ENCODE data around the gene MAP1LC3B.

The MAP1LC3B gene

DNA sequence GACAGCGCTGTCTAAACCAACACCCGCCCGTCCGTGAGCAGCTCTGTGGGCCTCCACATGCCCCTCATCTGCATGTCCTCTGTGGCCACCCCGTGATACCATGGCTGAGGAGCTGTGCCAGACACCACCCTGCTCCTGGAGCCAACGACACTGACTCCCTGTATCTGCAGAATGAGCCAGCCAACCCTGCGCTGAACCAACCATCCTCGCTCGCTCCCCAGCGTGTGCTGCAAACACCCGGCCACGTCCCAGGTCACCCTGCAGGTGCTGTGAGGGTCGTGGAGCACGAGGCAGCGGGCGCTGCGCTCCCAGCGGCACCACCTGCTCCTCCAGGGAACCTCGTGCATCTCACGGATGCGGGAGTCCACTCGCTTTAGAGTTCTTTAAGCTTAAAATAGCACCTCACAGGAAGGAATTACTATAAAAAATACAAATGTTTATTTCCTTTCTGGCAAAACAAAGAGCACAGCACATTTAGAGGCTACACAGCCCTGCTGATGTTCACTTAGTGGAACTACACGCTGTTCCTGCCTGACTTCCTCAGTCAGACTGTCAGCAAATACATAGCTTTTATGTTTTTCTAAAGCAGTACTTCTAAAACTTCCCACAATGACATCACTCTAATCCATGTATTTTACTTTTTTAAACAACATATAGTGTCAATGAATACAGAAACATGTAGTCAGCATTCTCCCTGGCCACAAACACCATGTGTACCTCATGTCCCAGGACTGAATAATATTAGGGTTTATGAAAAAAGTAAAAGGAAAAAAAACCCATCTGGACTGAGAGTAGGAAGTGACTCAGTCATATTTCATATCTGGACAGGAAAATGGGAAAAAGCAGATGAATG, 43.5 kb downstream of the MAP1LC3B start:
- no peak for DNase-seq

DNA sequence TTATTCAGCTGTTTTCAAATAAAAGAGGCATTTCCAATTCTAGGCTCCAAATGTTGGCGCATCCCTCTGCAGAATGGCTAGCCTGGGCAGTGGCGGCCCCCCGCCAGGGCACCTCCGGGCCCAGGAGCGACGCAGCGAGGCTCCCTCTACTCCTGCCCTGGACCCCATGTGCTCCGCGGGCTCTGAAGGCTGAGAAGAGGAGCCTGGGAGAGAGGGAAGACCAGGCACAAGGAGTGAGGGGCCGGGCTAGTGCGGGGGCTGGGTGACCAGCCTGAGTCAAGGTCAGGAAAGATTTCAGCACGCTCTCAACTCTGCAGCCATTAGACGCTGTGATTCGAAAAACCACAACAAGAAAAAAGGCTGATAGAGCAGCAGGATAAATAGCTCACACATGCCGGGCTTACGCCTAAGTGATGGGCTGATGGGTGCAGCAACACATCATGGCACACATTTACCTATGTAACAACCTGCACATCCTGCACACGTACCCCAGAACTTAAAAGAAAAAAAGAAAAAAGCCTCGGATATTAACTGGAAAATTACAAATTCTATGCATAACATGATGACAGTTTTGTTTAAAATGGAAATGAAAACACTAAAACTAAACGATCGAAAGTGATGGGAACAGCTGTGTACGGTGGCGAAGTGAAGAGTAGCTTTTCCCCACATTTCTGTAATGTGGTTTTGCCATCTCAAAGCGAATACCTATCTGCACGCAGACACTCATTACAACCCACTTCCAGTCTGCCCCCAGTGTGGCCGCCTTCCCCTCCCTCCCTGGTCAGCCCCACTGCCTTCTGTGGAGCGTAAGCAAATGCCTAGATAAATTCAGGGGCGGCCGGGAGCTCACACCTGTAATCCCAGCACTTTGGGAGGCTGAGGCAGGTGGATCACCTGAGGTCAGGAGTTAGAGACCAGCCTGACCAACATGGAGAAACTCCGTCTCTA, 44.4 kb downstream of the MAP1LC3B start:
- DNase-seq: no peak

GRCh38 chr16:87437327-87437726, 45.2 kb downstream of the MAP1LC3B start:
- no peak for DNase-seq

GRCh38 chr16:87437911-87438610, 45.9 kb downstream of the MAP1LC3B start:
- DNase-seq: no peak

DNA sequence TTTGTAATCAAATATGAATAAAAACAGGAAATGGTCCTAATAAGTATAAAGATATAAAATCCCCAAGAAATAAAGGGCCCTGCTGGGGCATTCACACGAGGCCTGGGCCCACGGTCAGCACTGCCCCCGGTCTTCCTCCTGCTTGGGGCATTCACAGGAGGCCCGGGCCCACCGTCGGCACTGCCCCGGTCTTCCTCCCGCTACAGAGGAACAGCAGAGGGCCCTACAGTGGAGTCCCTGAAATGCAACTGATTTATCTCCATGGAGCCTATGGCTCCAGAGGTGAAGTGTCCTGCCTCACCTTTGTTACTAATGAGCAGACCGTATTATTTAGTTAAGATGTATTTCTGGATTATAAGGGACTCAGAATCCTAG, 46.5 kb downstream of the MAP1LC3B start:
- no peak for DNase-seq

DNA sequence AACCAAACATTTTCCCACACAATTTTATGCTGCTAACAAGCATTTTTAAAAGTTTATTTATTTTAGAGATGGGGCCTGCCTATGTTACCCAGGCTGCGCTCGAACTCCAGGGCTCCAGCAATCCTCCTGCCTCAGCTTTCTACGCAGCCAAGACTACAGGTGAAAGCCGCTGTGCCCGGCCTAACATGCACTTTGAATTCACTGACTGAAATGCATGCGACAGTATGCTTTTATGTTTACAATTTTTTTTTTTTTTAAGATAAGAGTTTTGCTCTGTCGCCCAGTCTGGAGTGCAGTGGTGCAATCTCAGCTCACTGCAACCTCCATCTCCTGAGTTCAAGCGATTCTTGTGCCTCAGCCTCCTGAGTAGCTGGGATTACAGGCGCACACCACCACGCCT, 47.8 kb downstream of the MAP1LC3B start:
- DNase-seq: no peak

DNA sequence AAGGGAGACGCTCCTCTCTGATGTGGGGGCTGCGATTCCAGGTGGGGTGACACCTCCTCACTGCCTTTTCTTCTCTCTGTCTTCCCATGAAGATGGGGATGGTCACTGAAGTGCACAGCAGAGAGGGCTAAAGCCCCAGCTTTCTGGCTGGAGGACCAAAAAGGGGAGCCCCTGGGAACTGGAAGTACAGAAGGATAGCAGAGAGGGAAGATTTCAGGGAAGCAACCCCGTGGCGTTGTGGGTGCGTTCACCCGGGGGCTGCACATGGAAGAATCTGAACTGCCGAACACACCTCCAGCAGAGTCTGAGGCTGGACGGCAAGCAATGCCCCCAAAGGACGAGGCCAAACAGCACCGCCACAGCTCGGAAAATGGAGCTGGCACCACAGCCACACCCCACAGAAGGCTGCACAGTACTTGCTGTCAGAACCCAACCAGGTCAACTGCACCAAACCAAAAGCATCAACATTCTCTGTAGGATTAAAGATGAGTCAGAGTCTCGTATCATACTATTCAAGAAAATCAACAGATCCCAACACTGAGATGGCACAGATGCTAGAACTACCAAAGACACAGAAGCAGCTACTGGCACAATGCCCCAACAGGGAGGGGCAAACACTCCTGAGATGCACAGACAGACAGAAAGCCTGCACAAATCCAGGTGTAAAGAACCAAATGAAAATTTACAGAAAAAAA, 49.9 kb downstream of the MAP1LC3B start:
- DNase-seq: no peak

GRCh38 chr16:87442581-87442966, 50.4 kb downstream of the MAP1LC3B start:
- DNase-seq: no peak

DNA sequence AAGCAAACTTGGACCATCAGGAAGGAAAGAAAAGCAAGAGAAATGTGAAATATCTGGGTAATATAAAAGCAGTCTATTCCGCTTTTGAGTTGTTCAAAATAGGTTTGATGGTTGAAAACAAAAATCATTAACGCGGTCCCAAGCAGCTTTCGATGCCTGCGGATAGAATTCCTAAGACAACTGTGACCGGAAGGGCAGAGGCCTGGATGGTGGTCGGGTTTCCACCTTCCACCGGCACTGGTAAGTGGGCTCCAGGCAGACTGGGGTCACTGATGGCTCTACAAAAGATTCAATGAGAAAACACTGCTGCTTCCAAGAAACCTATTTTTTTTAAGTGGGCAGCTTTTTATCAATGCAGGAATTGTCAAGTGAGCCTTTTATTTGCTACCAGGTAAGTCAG, 50.9 kb downstream of the MAP1LC3B start:
- no peak for DNase-seq

DNA sequence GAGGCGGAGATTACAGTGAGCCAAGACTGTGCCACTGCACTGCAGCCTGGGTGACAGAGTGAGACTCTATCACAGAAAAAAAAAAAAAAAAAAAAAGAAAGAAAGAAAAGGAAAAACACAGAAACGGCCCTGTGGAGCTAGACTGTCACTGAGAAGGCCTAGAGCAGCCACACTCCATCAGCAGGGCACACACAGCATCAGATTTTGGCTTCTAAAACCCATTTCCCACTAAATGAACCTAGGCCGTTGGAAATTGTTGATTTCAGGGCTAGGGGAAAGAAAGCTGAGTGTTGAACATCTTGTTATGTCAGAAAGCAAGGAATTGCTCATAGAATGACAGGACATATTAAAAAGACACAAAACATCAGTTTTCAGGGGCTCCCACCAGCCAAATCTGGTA, 51.8 kb downstream of the MAP1LC3B start:
- DNase-seq: no peak

DNA sequence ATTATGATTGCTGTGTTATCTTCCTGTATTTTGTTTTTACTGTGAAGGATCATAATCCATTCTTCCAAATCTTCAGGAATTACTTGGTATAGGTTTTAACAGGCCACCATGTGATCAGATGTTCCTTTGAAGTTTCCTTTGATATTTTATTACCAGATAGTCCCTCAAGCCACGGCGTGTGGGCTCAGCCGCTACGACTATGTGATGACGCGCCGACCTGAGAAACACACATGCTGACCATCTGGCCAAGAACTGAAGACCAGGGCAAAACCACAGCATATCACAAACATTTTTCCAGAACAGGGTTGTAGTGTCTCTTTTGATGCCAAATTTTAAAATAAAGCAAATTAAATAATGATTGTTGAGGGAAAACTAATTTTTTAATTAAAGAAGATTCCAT, 53.4 kb downstream of the MAP1LC3B start:
- DNase-seq: no peak

DNA sequence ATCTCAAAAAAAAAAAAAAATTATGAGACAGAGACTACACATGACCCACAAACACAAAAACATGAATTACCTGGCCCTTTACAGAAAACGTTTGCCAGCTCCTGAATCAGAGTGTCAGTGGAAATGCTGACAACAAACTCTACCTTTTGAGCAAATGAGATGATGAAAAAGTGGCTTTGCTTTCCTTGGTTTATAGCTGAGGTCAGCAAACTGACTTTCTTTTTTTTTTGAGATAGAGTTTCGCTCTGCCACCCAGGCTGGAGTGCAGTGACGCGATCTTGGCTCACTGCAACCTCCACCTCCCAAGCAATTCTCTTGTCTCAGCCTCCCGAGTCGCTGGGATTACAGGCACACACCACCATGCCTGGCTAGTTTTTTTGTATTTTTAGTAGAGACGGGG, 54.3 kb downstream of the MAP1LC3B start:
- no peak for DNase-seq

DNA sequence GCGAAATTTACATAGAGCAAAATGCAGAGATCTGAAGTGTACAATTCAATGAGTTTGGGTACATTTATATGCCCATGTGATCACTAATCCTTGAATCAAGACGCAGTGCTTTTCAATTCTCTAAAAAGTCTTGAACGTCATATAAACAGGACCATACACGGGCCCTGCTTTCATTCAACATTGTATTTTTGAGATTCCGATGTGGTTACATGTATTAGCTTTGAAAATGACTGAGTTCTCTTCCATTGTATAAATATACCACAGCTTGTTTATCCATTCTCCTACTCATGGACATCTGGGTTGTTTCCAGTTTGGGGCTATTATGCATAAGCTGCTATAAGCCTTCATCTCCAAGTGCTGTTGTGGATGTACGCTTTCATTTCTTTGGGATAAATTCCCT, 55.2 kb downstream of the MAP1LC3B start:
- DNase-seq: no peak

DNA sequence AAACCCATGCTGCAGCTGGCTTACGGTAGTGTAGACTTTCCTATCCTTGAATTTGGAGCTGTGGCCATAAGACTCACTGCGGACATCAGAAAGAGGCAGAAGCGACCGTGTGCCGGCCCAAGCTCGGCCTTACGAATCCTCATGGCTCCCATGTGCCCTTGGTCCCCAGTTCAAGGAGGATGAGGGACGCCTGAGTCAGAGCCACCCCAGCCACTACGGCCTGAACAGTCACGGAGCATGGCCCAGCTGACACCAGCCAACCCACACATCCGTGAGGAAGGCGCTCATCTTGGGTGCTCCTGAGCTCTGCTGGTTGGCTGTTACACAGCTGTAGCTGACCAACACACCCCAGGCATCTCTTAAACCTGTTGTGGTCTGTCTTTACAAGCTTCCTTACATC, 56.7 kb downstream of the MAP1LC3B start:
- DNase-seq: no peak

- no peak for DNase-seq
These were observed 59.6 kb downstream of the MAP1LC3B start for GRCh38 chr16:87451563-87452210.

GRCh38 chr16:87453326-87453725, 61.2 kb downstream of the MAP1LC3B start:
- no peak for DNase-seq

All from CD4-positive, alpha-beta T cell treated with Interleukin-12 subunit alpha and Interleukin-12 subunit beta, for 1 hour (primary cell).